IPS DF 6.9 (cell line): Measurements from ENCODE around the gene SIN3A.

Experiments used
- DNase-seq: peaks from one replicate; pipeline ENCODE4 v3.0.0-alpha.2; 2013; ENCODE audit warnings: low read depth, low spot score
- H3K27ac ChIP-seq: one replicate; pipeline ENCODE4 v1.5.1; 2013; ENCODE audit warnings: low read length, control low read depth
- H3K27me3 ChIP-seq: 2 replicates; pipeline ENCODE4 v1.6.1; 2013; ENCODE audit warnings: mild to moderate bottlenecking, low read length; ENCODE audit not compliant: control insufficient read depth, insufficient read depth
- H3K36me3 ChIP-seq: 2 replicates; pipeline ENCODE4 v1.6.1; 2013; ENCODE audit warnings: low read length; ENCODE audit not compliant: control insufficient read depth, insufficient read depth
- H3K4me1 ChIP-seq: 2 replicates; pipeline ENCODE4 v1.6.1; 2013; ENCODE audit warnings: low read length; ENCODE audit not compliant: control insufficient read depth, insufficient read depth
- H3K4me3 ChIP-seq: 2 replicates; pipeline ENCODE4 v1.5.1; 2013; ENCODE audit warnings: mild to moderate bottlenecking, low read length
- H3K9me3 ChIP-seq: 2 replicates; pipeline ENCODE4 v1.6.1; 2013; ENCODE audit warnings: low read length, inconsistent platforms; ENCODE audit not compliant: control insufficient read depth, insufficient read depth
- WGBS: extraction: QIAGEN DNeasy Blood & Tissue Kit; methylation state at CpG from one replicate; pipeline ENCODE4 v1.1.7; 2013; ENCODE audit warnings: mixed read lengths, missing lambda C conversion rate; ENCODE audit not compliant: insufficient read length, insufficient coverage; 5-methylcytosine and 5-hydroxymethylcytosine counted together

SIN3A gene

DNA sequence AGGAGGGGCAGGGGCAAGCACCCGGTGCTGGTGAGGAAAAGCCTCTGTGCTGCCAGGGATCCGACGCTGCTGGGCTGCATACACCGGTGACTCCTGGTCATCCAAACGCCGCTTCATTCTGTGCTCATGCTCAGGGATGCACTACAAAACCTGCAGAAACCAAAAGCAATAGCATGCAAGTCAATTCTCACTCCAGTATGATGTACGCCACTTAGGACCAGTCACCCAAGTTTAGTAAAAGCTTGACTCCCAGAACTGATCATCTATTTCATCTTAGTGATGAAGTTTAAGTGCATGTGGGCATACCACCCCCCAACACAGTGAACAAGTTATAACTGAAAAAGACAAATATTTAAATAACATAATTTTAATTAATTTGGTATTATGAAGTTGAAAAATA lies 21.2 kb downstream of the SIN3A start:
- WGBS, result no CpG with 5 or more reads among the region's 7 CpGs
- H3K9me3 ChIP-seq, result no peaks in the 10 kb centered on the region
- H3K36me3 ChIP-seq, result peaks cover 4% of the 10 kb centered on the region; the same call in 1 of the 2 replicates
- H3K27me3 ChIP-seq, result no peaks in the 10 kb centered on the region
- H3K4me3 ChIP-seq, result no peak overlapping the region
- DNase-seq, result no peak
- H3K4me1 ChIP-seq, result no peaks in the 10 kb centered on the region
- H3K27ac ChIP-seq, result no peak overlapping the region

DNA sequence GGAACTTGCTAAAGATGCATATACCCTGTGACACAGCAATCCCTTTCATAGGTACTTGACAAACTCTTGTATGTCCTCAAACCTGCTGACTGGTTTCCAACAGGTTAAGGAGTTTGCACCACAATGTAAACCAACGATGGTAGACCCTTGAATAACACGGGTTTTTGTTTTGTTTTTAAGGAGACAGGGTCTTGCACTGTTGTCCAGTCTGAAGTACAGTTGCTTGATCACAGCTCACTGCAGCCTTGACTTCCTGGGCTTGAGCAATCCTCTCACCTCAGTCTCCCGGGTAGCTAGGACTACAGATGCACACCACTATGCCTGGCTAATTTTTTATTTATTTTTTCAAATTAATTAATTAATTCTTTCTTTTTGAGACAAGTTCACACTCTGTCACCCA lies 23.3 kb downstream of the SIN3A start:
- Histone ChIP-seq H3K36me3 (peaks cover 7% of the 10 kb centered on the region; the same call in 1 of the 2 replicates), H3K9me3 (no peaks in the 10 kb centered on the region), H3K27ac (no peak overlapping the region), H3K4me3 (no peak overlapping the region), H3K4me1 (no peaks in the 10 kb centered on the region), H3K27me3 (no peaks in the 10 kb centered on the region)
- WGBS, result no CpG with 5 or more reads among the region's 3 CpGs
- no peak for DNase-seq

DNA sequence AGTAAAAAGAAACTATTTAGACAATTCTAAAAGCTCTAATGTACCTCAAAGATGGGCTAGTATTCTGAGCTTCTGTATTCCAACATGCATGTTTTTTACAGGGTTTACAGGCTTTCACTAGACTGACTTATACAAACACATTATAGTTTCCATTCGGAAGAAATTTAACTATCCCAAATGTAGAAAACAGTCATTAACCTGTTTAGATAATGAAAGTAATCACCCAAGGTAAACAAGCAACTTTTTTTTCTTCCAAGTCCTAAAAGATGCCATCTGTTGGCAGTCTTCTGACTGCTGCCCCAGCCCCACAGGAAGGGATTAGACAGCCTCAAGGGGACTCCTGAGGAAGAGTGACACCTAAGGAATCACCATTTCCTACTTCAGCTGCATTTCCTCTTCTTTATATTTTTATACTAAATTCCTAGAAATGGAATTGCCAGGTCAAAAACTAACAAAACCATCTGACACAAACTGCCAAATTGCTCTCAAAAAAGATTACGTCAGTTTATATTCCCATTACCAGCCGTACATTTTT lies 25.5 kb downstream of the SIN3A start:
- Histone ChIP-seq H3K4me3 (no peak overlapping the region), H3K27ac (no peak overlapping the region), H3K4me1 (no peaks in the 10 kb centered on the region), H3K36me3 (peaks cover 11% of the 10 kb centered on the region; the same call in 1 of the 2 replicates), H3K9me3 (no peaks in the 10 kb centered on the region), H3K27me3 (no peaks in the 10 kb centered on the region)
- no peak for DNase-seq
- WGBS, result no CpG with 5 or more reads among the region's 3 CpGs

DNA sequence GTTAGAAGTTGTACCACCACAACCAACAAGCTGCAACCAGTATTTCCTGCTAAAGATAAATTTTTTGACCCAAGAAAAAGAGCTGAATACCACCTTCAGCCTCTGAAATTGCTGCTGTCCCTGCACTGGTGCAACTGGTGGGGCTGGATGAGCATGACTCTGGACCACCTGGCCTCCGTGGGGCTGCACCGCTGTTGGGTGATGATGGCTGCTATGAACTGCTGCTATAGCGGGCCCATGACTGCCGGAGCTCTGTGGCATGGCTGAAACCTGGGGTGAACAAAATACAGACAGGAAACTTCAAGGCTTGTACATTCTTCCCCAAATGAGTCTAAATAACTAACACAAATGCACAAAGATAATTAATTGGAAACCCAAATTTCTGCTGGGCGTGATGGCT lies 28.9 kb downstream of the SIN3A start:
- no peak overlapping the region for H3K27ac ChIP-seq
- H3K9me3 ChIP-seq, result no peaks in the 10 kb centered on the region; the same call in 1 of the 2 replicates
- DNase-seq, result no peak
- H3K27me3 ChIP-seq, result no peaks in the 10 kb centered on the region
- H3K4me1 ChIP-seq, result no peaks in the 10 kb centered on the region
- H3K36me3 ChIP-seq, result peaks cover 7% of the 10 kb centered on the region; the same call in 1 of the 2 replicates
- H3K4me3 ChIP-seq, result no peak overlapping the region
- WGBS, result no CpG with 5 or more reads among the region's 5 CpGs

DNA sequence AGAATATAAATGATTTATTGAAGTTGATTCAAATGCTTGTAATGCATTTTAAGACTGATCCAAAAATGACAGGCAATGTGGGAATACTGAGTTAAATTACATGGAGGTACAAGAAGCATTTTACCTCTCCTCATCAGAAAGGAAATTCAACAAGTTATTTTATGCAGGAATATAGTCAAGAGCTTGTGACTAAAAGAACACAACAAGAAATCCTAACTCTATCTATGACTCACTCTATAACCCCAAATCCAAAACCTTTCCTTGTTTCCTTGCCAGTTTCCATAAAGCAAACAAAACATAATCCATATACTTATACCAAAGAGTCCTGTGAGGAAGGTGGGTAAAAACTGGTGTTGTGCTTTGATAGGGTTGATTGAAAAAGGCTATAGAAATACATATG lies 30.8 kb downstream of the SIN3A start:
- Histone ChIP-seq H3K4me1 (no peaks in the 10 kb centered on the region), H3K4me3 (no peak overlapping the region), H3K27me3 (no peaks in the 10 kb centered on the region), H3K9me3 (no peaks in the 10 kb centered on the region; the same call in 1 of the 2 replicates), H3K36me3 (peaks cover 7% of the 10 kb centered on the region; the same call in 1 of the 2 replicates), H3K27ac (no peak overlapping the region)
- no peak for DNase-seq

DNA sequence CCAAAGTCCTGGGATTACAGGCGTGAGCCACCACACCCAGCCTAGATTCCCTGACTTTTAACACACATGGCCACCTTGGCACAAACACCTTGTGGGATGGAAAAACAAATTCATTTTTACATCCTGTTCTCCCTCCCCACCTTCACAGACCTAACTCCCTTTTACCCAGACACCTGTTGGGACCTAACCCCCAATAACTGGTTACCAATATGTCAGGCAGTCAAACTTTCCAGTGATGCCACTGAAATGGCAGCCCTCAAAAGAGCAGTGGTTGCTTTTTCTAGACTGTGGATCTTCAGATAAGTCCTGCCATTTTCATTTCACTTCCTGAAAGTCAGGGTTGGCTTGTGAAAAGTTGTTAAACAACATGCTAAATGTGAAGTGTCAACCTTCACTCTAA lies 34.9 kb downstream of the SIN3A start:
- peaks cover 10% of the 10 kb centered on the region for H3K36me3 ChIP-seq
- no peaks in the 10 kb centered on the region; the same call in 1 of the 2 replicates for H3K9me3 ChIP-seq
- no peak for DNase-seq
- no peaks in the 10 kb centered on the region for H3K27me3 ChIP-seq
- H3K27ac ChIP-seq, result no peak overlapping the region
- H3K4me1 ChIP-seq, result no peaks in the 10 kb centered on the region
- no CpG with 5 or more reads among the region's 1 CpG for WGBS
- no peak overlapping the region for H3K4me3 ChIP-seq

DNA sequence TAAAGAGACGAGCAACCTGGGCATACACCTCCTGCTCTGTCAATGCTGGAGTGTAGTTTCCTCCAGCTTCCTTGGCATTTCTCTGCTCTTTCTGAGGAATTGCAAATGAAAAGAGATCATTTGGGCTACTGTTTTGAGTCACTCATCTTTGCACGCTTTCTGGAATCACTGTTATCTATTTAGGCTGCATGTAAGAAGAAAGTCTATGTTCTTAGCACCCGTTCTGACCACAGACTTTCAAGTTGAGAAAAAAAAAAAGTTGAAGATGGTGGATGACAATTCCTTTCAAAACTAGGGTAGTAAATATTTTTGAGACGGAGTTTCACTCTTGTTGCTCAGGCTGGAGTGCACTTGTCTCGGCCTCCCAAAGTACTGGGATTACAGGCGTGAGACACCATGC lies 41.3 kb downstream of the SIN3A start:
- H3K27me3 ChIP-seq, result no peaks in the 10 kb centered on the region; the same call in 1 of the 2 replicates
- peaks cover 24% of the 10 kb centered on the region for H3K36me3 ChIP-seq
- no peak overlapping the region for H3K4me3 ChIP-seq
- no peak overlapping the region for H3K27ac ChIP-seq
- WGBS, result no CpG with 5 or more reads among the region's 6 CpGs
- DNase-seq, result no peak
- no peaks in the 10 kb centered on the region for H3K4me1 ChIP-seq
- no peaks in the 10 kb centered on the region for H3K9me3 ChIP-seq

DNA sequence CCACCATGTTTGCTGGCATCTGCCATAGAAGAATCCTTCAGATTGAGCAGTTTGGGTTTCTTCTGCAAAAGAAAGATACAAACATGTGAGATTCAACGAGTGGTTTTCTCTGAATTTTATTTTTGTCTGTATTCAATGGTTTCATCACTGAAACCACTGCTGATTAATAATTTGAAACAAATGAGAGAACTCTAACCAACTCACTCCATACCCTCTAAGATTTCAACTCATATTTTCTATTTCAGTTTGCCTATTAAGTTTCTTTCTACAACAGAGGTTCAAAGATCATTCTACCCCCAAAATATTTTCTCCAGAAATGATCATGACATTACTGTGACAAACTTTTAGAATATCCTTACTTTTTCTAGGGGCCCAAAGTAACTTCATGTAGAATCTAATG lies 44.4 kb downstream of the SIN3A start:
- Histone ChIP-seq H3K36me3 (peaks cover 18% of the 10 kb centered on the region), H3K9me3 (no peaks in the 10 kb centered on the region), H3K4me3 (no peak overlapping the region), H3K27ac (no peak overlapping the region), H3K27me3 (no peaks in the 10 kb centered on the region; the same call in 1 of the 2 replicates), H3K4me1 (no peaks in the 10 kb centered on the region)
- no peak for DNase-seq
- WGBS, result no CpG with 5 or more reads among the region's 1 CpG

DNA sequence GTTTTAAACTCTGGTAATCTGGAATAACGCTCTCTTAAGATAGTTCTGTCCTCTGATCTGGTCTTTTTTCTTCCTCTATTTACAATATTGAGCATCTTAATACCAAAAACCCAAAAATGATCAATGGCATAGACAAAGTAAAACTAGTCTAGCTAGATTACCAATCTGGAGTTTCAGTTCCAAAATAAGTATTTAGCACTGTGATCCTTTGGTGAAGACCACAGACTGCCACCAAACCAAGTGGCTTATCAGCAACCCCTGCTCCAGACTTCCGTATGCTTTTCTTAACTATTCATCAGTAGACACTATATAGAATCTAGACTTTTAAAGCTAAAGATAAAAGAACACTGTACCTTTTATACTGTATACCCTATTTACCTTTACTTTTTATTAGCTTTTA lies 47.6 kb downstream of the SIN3A start:
- no peak overlapping the region for H3K4me3 ChIP-seq
- no CpG with 5 or more reads among the region's 2 CpGs for WGBS
- no peaks in the 10 kb centered on the region; the same call in 1 of the 2 replicates for H3K27me3 ChIP-seq
- no peaks in the 10 kb centered on the region for H3K9me3 ChIP-seq
- no peak overlapping the region for H3K27ac ChIP-seq
- peaks cover 10% of the 10 kb centered on the region; the same call in 1 of the 2 replicates for H3K36me3 ChIP-seq
- H3K4me1 ChIP-seq, result no peaks in the 10 kb centered on the region
- no peak for DNase-seq

DNA sequence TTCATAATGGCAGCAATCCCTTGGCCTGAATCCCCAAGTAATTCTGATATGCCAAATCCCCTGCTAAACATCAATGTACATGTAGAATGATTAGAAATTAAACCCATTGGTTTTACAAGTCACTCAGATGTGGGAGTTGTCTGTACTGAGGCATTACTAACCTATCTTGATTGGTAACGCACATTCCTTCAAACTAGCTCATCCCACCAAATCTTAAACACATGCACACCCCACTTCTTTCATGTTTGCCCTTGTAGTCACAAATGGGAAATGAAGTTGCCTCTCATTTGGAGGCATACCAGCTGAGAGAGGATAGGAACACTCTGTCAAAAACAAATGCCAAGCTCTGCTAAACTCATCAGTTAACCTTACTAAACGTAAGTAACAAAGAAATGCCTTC lies 54.0 kb downstream of the SIN3A start:
- no peak for DNase-seq
- no peak overlapping the region for H3K4me3 ChIP-seq
- H3K9me3 ChIP-seq, result no peaks in the 10 kb centered on the region
- WGBS, result no CpG with 5 or more reads among the region's 2 CpGs
- H3K36me3 ChIP-seq, result peaks cover 14% of the 10 kb centered on the region; the same call in 1 of the 2 replicates
- no peaks in the 10 kb centered on the region for H3K27me3 ChIP-seq
- H3K27ac ChIP-seq, result no peak overlapping the region
- H3K4me1 ChIP-seq, result no peaks in the 10 kb centered on the region

DNA sequence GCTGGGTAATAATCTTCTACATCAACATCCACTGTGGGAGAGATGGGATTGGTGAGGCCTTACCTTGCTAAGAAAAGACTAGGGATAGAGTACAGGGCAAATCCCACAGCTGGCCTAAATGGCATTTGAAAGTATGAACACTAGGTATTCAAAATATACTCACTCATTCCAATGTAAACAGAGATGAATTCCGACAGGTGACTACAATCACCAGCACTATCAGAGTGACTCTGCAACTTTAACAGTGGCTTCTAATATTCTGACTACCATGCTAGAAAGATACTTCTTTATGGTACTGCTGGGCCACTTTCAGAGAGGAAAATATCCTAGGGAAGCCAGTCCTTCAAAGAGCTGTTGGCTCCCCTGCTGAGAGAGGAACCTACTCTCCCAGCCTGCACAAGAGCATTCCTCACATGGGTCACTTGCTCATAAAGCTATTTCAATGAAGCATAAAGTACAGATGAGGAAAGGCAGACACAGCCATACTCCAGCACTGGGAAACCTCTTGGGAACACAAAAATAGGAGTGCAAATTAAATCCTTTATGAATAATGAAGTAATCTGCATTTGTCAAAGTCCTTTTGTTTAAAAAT lies 61.6 kb downstream of the SIN3A start:
- Histone ChIP-seq H3K27me3 (no peaks in the 10 kb centered on the region), H3K4me3 (no peak overlapping the region), H3K27ac (no peak overlapping the region), H3K9me3 (no peaks in the 10 kb centered on the region), H3K36me3 (peaks cover 27% of the 10 kb centered on the region), H3K4me1 (no peaks in the 10 kb centered on the region)
- DNase-seq, result no peak
- WGBS, result no CpG with 5 or more reads among the region's 1 CpG
